Measurements from ENCODE around the gene ANKRD53. TPM values are rescaled to one million over a fixed set of nuclear protein-coding genes. Genes with fewer than 3 reads are reported as not detected.

ANKRD53 gene, protein sequence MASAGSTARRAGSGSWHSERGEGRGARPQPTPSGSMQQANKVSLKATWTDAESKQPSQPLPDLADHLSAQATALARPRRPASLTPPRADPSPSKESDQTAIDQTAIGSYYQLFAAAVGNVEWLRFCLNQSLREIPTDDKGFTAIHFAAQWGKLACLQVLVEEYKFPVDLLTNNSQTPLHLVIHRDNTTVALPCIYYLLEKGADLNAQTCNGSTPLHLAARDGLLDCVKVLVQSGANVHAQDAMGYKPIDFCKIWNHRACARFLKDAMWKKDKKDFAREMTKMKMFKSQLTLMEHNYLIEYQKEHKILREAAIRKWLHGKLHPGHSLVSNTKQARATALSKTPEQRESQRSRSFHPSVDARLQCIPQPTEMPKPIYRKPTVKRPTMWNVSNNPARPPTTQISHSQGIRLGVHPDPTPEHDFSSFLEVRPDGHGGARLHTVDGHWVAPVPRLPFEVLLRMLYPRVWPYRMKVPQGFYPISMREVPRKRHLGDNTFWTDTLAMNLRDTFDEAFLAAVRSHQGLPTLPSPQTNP
- total RNA-seq: not detected

DNA sequence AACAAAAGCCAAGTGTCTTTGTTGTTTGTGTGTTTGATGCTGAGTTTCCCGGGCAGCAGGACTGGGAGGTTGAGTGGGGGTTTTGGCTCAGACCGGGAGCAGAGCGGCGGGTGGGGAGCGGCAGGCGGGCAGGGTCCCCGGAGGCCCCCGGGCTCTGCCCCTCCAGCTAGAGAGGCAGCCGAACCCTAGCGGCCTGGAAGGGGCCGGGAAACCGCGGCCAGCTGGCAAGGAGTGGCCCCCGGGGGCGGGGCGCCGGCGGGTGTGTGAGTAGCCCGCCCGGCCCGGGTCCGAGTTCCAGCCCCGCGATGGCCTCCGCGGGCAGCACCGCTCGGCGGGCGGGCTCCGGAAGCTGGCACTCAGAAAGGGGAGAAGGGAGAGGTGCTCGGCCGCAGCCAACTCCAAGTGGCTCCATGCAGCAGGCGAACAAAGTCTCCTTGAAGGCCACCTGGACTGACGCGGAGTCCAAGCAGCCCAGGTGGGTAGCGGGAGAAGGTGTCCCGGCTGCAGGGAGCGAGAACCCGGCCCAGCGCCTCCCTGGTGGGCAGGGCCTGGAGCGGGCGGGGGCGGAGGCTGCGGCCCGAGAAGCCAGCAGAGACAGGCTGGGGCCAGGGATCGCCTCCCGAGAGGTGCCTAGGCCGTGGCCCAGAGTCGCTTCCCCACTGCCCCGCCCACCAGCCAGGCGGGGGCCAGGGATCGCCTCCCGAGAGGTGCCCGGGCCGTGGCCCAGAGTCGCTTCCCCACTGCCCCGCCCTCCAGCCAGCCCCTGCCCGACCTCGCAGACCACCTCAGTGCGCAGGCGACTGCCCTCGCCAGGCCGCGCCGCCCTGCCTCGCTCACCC, at the start of gene ANKRD53:
Gene ANKRD53, plus strand, starts transcription at position 290 of the 839 bp plus-strand sequence. Its CDS starts 16 bp downstream, at position 306.
- ATAC-seq (peak in 1 of 2 donors; percentile 42), DNase-seq (no peak)
- H3K36me3 Mint-ChIP-seq (ENCODE audit: insufficient read depth): no peaks in the 10 kb centered on the region
- peaks cover 2% of the 10 kb centered on the region for H3K27me3 Mint-ChIP-seq (ENCODE audit: low read depth)
- peak within 1 kb of the TSS; percentile 83 for H3K4me3 Mint-ChIP-seq
- H3K4me1 Mint-ChIP-seq (ENCODE audit: low read depth): peaks cover 14% of the 10 kb centered on the region
- H3K9me3 Mint-ChIP-seq: no peaks in the 10 kb centered on the region

DNA sequence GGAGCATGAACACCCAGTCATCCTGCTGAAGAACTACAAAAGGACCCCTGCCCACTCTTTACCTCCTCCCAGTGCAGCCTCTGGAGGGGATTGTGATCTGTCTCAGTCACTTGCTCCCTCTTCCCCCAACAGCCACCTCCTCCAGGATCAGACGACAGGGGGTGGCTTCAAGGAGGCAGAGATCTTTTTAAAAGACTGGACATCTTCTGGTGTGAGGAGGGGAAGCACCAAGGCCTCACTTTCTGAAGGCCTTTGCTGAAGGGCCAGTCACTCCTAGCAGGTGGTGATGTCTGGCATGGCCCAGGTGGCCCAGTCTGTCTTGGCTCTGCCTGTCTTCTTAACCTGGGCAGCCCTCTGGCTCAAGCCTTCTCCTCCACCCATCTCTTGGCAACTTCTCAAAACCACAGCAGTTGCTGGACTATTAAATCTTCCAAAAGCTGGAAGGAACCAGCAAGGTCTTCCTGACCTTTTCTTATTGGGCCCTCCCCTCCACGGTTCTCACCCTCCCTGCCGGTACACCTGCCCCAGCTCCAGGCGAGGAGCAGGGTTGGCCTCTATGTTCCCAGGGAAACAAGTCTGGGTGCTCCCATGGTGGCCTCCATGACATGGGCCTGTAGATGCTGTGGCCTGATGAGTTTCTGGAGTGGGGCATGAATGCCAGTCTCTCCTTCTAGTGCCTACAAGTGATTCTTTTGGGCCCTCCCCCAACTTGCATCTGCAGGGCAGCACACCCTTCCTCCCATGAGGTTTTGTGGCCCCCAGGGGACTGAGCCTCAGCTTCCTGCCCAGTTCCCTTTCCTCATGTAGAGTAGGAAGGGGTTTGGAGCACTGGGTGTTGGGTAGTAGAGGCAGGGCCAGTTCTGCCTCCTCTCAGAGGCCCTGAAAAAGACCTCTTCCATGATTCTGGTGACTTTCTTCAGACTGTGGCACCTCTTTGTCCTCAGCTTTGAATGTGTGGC, 47.8 kb upstream of the ANKRD53 start:
- no peaks in the 10 kb centered on the region for H3K4me1 Mint-ChIP-seq (ENCODE audit: low read depth)
- no peak for DNase-seq
- no peak for ATAC-seq
- H3K36me3 Mint-ChIP-seq (ENCODE audit: insufficient read depth): no peaks in the 10 kb centered on the region
- H3K9me3 Mint-ChIP-seq: no peaks in the 10 kb centered on the region
- no peak overlapping the region for H3K4me3 Mint-ChIP-seq
- H3K27me3 Mint-ChIP-seq (ENCODE audit: low read depth): peaks cover 10% of the 10 kb centered on the region

DNA sequence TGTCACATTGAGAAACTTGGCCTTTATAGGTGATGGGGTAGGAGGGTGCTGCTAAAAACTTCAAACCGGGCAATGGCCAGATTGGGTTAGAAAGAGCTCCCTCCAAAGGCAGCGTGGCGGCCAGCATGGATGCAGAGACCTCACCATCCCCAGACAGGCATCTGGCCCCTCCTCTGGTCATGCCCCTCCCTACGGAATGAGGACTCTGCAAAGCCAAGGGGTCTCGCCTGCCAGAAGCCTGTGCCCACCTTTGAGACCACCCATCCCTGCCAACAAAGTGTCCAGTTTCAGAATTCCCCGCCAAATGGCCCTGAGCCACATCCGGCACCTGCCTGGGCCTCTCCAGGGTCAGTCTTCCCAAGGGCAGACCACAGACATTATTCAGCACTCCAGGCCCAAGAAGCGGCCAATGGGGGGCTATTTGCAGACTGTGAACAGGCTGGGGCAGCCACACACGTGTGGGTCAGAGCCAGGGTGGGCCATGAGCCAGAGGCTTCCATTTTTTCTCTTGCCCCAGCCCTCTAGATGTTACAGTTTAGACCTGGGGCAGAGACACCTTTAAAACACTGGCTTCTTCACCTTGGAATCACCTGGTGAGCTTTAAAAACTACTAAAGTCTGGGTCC, 46.9 kb upstream of the ANKRD53 start:
- no peaks in the 10 kb centered on the region for H3K4me1 Mint-ChIP-seq (ENCODE audit: low read depth)

DNA sequence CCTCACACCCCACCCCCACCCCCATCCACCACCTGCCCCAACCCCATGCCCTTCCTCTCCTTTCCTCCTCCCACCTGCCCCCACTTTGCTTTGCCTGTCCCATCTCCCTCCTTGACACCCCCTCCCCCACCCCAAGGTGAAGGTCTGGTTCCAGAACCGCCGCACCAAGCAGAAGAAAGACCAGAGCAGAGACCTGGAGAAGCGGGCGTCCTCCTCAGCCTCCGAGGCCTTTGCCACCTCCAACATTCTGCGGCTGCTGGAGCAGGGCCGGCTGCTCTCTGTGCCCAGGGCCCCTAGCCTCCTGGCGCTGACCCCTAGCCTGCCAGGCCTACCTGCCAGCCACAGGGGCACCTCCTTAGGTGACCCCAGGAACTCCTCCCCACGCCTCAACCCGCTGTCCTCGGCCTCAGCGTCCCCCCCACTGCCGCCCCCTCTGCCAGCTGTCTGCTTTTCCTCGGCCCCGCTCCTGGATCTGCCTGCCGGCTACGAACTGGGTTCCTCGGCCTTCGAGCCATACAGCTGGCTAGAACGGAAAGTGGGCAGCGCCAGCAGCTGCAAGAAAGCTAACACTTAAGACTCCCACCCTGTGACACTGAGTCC, 45.7 kb upstream of the ANKRD53 start:
- ATAC-seq (no peak), DNase-seq (no peak)
- no peak overlapping the region for H3K4me3 Mint-ChIP-seq

More for the DNA sequence above, 46.9 kb upstream of the ANKRD53 start:
- DNase-seq: no peak
- Mint-ChIP-seq H3K36me3 (ENCODE audit: insufficient read depth) (no peaks in the 10 kb centered on the region), H3K4me3 (no peak overlapping the region), H3K27me3 (ENCODE audit: low read depth) (peaks cover 12% of the 10 kb centered on the region), H3K9me3 (no peaks in the 10 kb centered on the region)
- ATAC-seq: no peak

DNA sequence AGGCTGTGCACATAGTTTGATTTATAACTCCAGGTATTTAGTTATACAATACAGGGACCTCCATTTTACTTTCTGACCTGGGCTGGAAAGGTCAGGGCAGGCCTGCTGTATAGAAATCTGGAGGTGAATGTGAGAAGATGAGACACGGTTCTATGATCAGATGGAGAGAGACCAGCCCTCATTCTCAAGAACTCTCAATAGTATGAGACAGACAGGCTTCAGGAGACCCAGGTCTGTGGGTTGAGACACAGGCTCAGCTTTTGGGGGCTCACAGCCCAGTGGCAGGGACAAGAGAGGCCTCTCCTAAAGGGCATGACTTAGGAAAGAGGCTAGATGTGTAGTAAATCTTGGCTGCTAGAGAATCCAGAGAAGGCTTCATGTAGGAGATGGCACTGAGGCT, 43.4 kb upstream of the ANKRD53 start:
- Mint-ChIP-seq H3K9me3 (no peaks in the 10 kb centered on the region), H3K4me3 (no peak overlapping the region), H3K4me1 (ENCODE audit: low read depth) (no peaks in the 10 kb centered on the region), H3K27me3 (ENCODE audit: low read depth) (peaks cover 16% of the 10 kb centered on the region), H3K36me3 (ENCODE audit: insufficient read depth) (no peaks in the 10 kb centered on the region)
- DNase-seq (no peak), ATAC-seq (no peak)

More for the DNA sequence above, 45.7 kb upstream of the ANKRD53 start:
- Mint-ChIP-seq H3K4me1 (ENCODE audit: low read depth) (no peaks in the 10 kb centered on the region), H3K9me3 (no peaks in the 10 kb centered on the region), H3K36me3 (ENCODE audit: insufficient read depth) (no peaks in the 10 kb centered on the region), H3K27me3 (ENCODE audit: low read depth) (peaks cover 13% of the 10 kb centered on the region)

DNA sequence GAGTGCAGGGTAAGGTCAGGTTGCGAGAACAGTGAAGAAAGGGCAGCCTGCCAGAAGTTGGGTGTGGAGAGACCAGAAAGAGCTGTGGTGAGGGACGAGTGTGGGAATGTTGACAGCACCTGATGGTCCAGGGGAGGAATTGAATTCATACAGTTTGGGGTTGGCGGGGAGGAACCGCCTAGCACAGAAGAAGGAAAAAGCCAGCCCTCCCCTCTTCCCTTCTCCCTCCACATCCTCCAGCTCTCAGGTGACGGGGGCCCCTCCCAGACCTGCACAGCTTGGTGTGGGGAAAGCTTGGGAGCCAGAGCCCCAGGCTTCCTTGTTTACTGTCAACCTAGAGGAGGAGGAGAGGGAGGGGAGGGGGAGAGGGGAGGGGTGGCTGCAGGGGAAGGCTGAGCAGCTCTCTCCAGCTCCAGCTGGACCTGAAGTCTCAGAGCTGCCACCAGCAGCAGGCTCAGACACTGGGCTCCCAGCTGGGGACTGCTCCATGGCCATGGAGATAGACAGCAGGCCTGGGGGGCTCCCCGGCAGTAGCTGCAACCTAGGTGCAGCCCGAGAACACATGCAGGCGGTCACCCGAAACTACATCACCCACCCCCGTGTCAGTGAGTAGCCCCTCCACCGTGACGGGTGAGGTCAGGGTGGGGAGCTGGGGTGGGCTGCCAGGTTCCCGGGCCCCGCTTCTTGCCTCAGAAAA, 42.8 kb upstream of the ANKRD53 start, which contains the start of gene ATP6V1B1:
Gene ATP6V1B1, plus strand, starts transcription at position 433 of the 697 bp plus-strand sequence. Its CDS starts 55 bp downstream, at position 488.
- no peak for DNase-seq
- no peak for ATAC-seq
- Mint-ChIP-seq H3K27me3 (ENCODE audit: low read depth) (peaks cover 16% of the 10 kb centered on the region), H3K9me3 (no peaks in the 10 kb centered on the region), H3K4me1 (ENCODE audit: low read depth) (no peaks in the 10 kb centered on the region), H3K4me3 (no peak within 1 kb of the TSS), H3K36me3 (ENCODE audit: insufficient read depth) (no peaks in the 10 kb centered on the region)

DNA sequence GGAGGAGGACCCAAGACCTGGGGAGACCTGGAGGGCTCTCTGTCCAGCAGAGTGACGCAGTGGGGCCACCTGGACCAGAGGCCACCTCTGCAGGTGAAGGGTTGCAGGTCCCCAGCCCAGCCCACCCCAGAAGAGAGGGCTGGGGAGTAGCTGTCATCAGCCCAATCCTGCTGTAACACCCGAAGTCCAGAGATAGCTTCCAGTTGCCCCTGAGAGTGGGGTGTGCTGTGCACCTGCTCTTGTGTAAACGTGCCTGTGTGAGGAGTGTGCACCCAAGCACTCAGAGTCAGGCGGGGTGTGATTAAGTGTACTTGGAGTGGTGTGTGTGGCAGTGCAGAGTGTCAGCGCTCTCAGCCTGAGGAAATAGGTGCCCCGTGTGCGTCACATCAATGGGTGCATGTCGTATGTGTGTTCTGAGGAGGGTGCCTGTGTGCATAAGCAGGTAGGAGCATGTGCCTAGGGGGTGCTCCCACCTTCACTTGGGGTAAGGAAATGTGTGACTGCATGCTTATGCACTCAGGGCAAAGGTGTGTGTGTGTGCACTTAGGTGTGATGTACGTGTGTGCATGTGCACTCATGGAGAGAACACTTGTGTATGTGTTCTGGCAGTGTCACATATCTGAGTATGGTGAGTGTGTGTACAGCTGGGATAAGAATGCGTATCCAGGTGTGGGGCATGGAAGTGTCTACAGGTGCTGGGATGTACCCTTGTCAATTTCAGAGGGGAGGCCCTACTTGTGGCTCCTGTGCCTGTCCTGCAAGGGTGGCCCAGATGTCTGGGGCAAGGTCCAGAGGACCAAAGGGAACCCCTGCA, 42.1 kb upstream of the ANKRD53 start:
- ATAC-seq (no peak), DNase-seq (no peak)
- H3K27me3 Mint-ChIP-seq (ENCODE audit: low read depth): peaks cover 16% of the 10 kb centered on the region
- H3K4me1 Mint-ChIP-seq (ENCODE audit: low read depth): no peaks in the 10 kb centered on the region
- H3K36me3 Mint-ChIP-seq (ENCODE audit: insufficient read depth): no peaks in the 10 kb centered on the region
- H3K9me3 Mint-ChIP-seq: no peaks in the 10 kb centered on the region
- H3K4me3 Mint-ChIP-seq: no peak overlapping the region

DNA sequence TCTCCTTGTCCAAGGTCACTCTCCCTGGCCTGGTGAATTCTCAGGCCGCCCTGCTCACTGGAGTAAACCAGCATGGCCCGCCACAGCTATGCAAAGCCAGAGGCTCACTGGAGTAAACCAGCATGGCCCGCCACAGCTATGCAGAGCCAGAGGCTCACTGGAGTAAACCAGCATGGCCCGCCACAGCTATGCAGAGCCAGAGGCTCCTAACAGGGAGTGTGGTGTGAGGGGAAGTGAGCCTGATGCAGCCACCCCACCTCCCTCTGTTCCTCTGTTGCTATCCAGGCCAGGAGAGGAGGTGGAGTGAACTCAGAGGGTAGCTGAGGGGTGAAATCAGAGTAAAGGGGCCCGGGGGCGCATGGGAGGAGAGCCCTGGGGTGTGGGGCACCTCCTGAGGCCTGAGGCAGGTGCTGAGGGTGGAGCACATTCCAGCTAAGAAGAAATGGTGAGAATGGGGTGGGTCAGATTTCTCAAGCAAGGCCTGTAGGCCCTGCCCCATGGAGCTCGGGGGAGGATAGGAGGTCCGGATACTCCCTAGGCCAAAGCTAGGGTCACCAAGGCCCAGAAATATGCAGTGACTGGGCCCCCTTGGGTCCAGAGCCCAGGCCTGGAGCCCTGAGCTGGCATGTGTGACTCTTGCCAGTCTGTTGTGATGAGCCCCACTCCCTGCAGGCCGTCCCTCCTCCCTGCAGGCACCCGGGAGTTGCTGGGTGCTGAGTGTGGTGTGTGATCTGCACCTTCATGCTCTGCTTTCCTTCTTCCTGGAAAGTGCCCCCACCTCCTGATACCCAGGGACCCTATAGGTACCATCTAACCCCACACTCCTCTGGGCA, 41.2 kb upstream of the ANKRD53 start:
- no peaks in the 10 kb centered on the region for H3K4me1 Mint-ChIP-seq (ENCODE audit: low read depth)
- ATAC-seq: no peak
- no peak for DNase-seq
- H3K9me3 Mint-ChIP-seq: no peaks in the 10 kb centered on the region
- no peaks in the 10 kb centered on the region for H3K36me3 Mint-ChIP-seq (ENCODE audit: insufficient read depth)
- peaks cover 12% of the 10 kb centered on the region for H3K27me3 Mint-ChIP-seq (ENCODE audit: low read depth)
- H3K4me3 Mint-ChIP-seq: no peak overlapping the region

DNA sequence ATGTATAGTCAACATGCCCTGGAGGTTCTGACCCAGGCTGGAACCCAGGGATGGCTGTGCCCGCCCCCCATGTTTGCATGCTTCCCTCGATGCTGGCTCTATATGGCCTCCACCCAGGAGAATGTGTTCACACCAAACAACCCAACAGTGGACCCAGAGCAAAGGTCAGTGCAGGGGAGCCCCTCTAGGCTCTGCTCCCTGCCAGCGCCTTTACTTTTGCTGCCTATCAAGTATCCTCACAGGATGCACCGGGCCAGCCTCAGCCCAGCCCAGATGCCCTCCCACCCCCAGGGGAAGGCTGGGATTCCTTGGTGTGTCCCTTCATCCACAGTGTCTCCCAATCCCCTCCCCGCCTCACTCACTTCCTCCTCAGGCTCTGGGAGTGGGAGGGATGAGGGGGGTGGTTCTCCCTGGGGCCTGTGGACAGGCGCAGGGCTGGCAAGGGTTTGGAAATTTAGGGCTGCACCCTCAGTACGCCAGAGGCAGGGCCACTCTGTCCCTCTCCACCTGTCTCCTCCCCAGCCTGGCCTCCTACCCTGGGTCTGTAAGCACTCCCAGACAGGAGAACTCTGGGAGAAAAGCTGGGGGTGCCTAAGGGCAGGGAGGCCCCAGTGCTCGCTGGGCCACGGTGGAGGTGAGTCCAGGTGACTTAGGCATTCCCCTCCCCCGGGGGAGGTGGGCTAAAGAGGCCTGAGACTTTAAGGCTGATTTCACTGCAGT, 40.4 kb upstream of the ANKRD53 start:
- H3K27me3 Mint-ChIP-seq (ENCODE audit: low read depth): peaks cover 10% of the 10 kb centered on the region
- DNase-seq: no peak

DNA sequence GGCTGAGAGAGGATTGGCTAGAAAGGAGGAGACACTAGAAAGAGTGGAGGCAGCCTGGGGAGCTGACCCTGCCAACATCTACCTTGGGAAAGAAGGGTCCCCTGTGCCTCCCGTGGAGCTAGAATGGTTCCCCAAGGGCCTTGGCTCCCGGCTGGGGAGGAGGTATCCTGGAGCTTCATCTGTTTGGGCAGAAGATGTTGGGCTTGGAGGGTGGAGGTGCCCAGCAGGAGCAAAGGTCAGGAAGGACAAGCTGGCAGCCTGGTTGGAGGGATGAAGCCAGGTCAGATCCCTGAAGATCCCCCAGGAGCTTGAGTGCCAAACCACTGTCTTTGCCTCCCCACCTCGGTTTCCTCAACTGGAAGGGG, 39.9 kb upstream of the ANKRD53 start:
- ATAC-seq (no peak), DNase-seq (no peak)
- H3K27me3 Mint-ChIP-seq (ENCODE audit: low read depth): peaks cover 10% of the 10 kb centered on the region
- H3K9me3 Mint-ChIP-seq: no peaks in the 10 kb centered on the region
- H3K36me3 Mint-ChIP-seq (ENCODE audit: insufficient read depth): no peaks in the 10 kb centered on the region
- no peaks in the 10 kb centered on the region for H3K4me1 Mint-ChIP-seq (ENCODE audit: low read depth)
- H3K4me3 Mint-ChIP-seq: no peak overlapping the region

More for the DNA sequence above, 40.4 kb upstream of the ANKRD53 start:
- H3K4me1 Mint-ChIP-seq (ENCODE audit: low read depth): no peaks in the 10 kb centered on the region
- no peaks in the 10 kb centered on the region for H3K36me3 Mint-ChIP-seq (ENCODE audit: insufficient read depth)
- no peaks in the 10 kb centered on the region for H3K9me3 Mint-ChIP-seq
- no peak overlapping the region for H3K4me3 Mint-ChIP-seq
- ATAC-seq: no peak
